ENCODE measurements around the gene LRMDA.

The LRMDA gene

GRCh38 chr10:76201962-76202361, 770.5 kb downstream of the LRMDA start:
- TF ChIP-seq CTCF (IDR thresholded peaks at IDR 0.05; ENCODE audit: low read depth, low read length): no peak
- no peaks in the 10 kb centered on the region for H3K9me3 ChIP-seq (ENCODE audit: severe bottlenecking)
- H3K4me3 ChIP-seq (ENCODE audit: low read depth, low read length): no peak overlapping the region
- DNase-seq: no peak
- no peaks in the 10 kb centered on the region for H3K36me3 ChIP-seq
- H3K27ac ChIP-seq: no peak overlapping the region
- no peaks in the 10 kb centered on the region for H3K27me3 ChIP-seq (ENCODE audit: insufficient read depth, low read depth, severe bottlenecking)

- Histone ChIP-seq H3K9me3 (ENCODE audit: severe bottlenecking) (no peaks in the 10 kb centered on the region), H3K27me3 (ENCODE audit: insufficient read depth, low read depth, severe bottlenecking) (no peaks in the 10 kb centered on the region), H3K27ac (no peak overlapping the region), H3K4me3 (ENCODE audit: low read depth, low read length) (no peak overlapping the region), H3K36me3 (no peaks in the 10 kb centered on the region)
- DNase-seq: no peak
- no peak for TF ChIP-seq CTCF (IDR thresholded peaks at IDR 0.05; ENCODE audit: low read depth, low read length)
These were observed 771.4 kb downstream of the LRMDA start for GRCh38 chr10:76202777-76203176.

GRCh38 chr10:76205361-76205760, 773.9 kb downstream of the LRMDA start:
- no peak for DNase-seq
- Histone ChIP-seq H3K9me3 (ENCODE audit: severe bottlenecking) (no peaks in the 10 kb centered on the region), H3K27ac (no peak overlapping the region), H3K36me3 (no peaks in the 10 kb centered on the region), H3K4me3 (ENCODE audit: low read depth, low read length) (no peak overlapping the region), H3K27me3 (ENCODE audit: insufficient read depth, low read depth, severe bottlenecking) (no peaks in the 10 kb centered on the region)
- TF ChIP-seq CTCF (IDR thresholded peaks at IDR 0.05; ENCODE audit: low read depth, low read length): no peak

GRCh38 chr10:76206797-76207352, 775.5 kb downstream of the LRMDA start:
- no peak for TF ChIP-seq CTCF (IDR thresholded peaks at IDR 0.05; ENCODE audit: low read depth, low read length)
- Histone ChIP-seq H3K27ac (no peak overlapping the region), H3K4me3 (ENCODE audit: low read depth, low read length) (no peak overlapping the region), H3K36me3 (no peaks in the 10 kb centered on the region), H3K27me3 (ENCODE audit: insufficient read depth, low read depth, severe bottlenecking) (no peaks in the 10 kb centered on the region), H3K9me3 (ENCODE audit: severe bottlenecking) (no peaks in the 10 kb centered on the region)
- no peak for DNase-seq

- no peaks in the 10 kb centered on the region for H3K36me3 ChIP-seq
- TF ChIP-seq CTCF (IDR thresholded peaks at IDR 0.05; ENCODE audit: low read depth, low read length): no peak
- H3K27me3 ChIP-seq (ENCODE audit: insufficient read depth, low read depth, severe bottlenecking): no peaks in the 10 kb centered on the region
- DNase-seq: no peak
- no peaks in the 10 kb centered on the region for H3K9me3 ChIP-seq (ENCODE audit: severe bottlenecking)
- H3K27ac ChIP-seq: no peak overlapping the region
- H3K4me3 ChIP-seq (ENCODE audit: low read depth, low read length): no peak overlapping the region
These were observed 777.7 kb downstream of the LRMDA start for GRCh38 chr10:76209135-76209534.

GRCh38 chr10:76210211-76210610, 778.8 kb downstream of the LRMDA start:
- H3K4me3 ChIP-seq (ENCODE audit: low read depth, low read length): no peak overlapping the region
- no peaks in the 10 kb centered on the region for H3K27me3 ChIP-seq (ENCODE audit: insufficient read depth, low read depth, severe bottlenecking)
- no peak for DNase-seq
- no peak for TF ChIP-seq CTCF (IDR thresholded peaks at IDR 0.05; ENCODE audit: low read depth, low read length)
- no peak overlapping the region for H3K27ac ChIP-seq
- no peaks in the 10 kb centered on the region for H3K36me3 ChIP-seq
- no peaks in the 10 kb centered on the region for H3K9me3 ChIP-seq (ENCODE audit: severe bottlenecking)

Data from WERI-Rb-1 (cell line).